Thoracic aorta (tissue), 2 donors: ENCODE results near the gene PTPRH. TPM values are rescaled to one million over a fixed set of nuclear protein-coding genes. Genes with fewer than 3 reads are reported as not detected.

ENCODE experiments used
- ATAC-seq: fragments of 150-250 bp; one replicate; pipeline ENCODE4 v1.8.0; 2017; ENCODE audit warnings: low read depth; ENCODE audit not compliant: insufficient number of reproducible peaks, low FRiP score
- DNase-seq: peaks from one replicate; pipeline ENCODE4 v3.0.0-alpha.2; 2020; ENCODE audit warnings: low spot score
- H3K27ac ChIP-seq, 2 donors: fragments of 200-600 bp; sonication (generic); 1 replicate in 1 of 2; 2 replicates in 1 of 2; pipeline ENCODE4 v1.5.1; 2016; ENCODE audit warnings: mild to moderate bottlenecking in 2 of 2, moderate library complexity in 2 of 2
- H3K27me3 ChIP-seq: fragments of 200-600 bp; sonication (generic); replicated peaks from 2 replicates; pipeline ENCODE4 v1.6.0; 2016; ENCODE audit warnings: mild to moderate bottlenecking; ENCODE audit not compliant: insufficient read depth
- H3K36me3 ChIP-seq: fragments of 200-600 bp; sonication (generic); one replicate; pipeline ENCODE4 v1.5.1; 2016
- H3K4me1 ChIP-seq, 2 donors: fragments of 200-600 bp; sonication (generic); 1 replicate in 1 of 2; 2 replicates in 1 of 2; pipeline versions ENCODE4 v1.5.1 to v1.6.0; 2016; ENCODE audit warnings: low read depth in 2 of 2, mild to moderate bottlenecking in 1 of 2; ENCODE audit not compliant: control insufficient read depth in 1 of 2
- H3K4me3 ChIP-seq: fragments of 200-600 bp; sonication (generic); 2 replicates; pipeline ENCODE4 v1.5.1; 2016; ENCODE audit warnings: mild to moderate bottlenecking
- H3K9me3 ChIP-seq: fragments of 200-600 bp; sonication (generic); 2 replicates; pipeline ENCODE4 v1.5.1; 2016
- total RNA-seq, 2 donors: library from RNA; depleted of rRNA; stranded (reverse); fragments of >200 nt; gene quantifications; one replicate each; pipeline versions ENCODE4 v1.1.0 to v1.2.3, GENCODE V29; 2016
- TF ChIP-seq, protein P1 (sequence below): fragments of 200-600 bp; sonication (generic); IDR thresholded peaks from one replicate; pipeline ENCODE4 v1.5.1; 2019; ENCODE audit warnings: antibody characterized with exemption

The PTPRH gene
- total RNA-seq, 2 donors from 2014 or later, result 0.14 to 1.1 TPM

DNA sequence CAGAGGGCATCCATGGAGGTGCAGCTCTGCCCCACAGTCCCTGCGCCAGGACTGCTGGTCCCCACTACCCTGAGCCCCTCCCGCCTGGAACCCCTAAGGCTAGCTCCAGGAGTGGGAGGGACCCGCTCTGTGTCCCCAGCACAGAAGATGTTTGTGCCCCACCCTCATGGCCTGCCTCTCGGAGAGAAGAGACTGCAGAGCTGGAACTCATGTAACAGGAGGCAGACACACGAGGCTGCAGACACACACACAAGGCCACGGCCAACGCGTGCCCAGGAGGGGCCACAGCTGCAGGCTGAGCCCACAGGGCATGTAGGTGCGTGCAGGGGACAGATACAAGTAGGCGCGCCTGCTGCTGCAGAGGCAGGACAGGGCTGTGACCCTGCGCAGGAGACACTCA lies 29.7 kb upstream of the PTPRH start:
- Histone ChIP-seq H3K4me1 (no peaks in the 10 kb centered on the region), H3K27ac (no peak overlapping the region), H3K36me3 (peaks cover 71% of the 10 kb centered on the region), H3K27me3 (no peaks in the 10 kb centered on the region), H3K9me3 (no peaks in the 10 kb centered on the region), H3K4me3 (no peak overlapping the region)
- TF ChIP-seq, protein P1, sequence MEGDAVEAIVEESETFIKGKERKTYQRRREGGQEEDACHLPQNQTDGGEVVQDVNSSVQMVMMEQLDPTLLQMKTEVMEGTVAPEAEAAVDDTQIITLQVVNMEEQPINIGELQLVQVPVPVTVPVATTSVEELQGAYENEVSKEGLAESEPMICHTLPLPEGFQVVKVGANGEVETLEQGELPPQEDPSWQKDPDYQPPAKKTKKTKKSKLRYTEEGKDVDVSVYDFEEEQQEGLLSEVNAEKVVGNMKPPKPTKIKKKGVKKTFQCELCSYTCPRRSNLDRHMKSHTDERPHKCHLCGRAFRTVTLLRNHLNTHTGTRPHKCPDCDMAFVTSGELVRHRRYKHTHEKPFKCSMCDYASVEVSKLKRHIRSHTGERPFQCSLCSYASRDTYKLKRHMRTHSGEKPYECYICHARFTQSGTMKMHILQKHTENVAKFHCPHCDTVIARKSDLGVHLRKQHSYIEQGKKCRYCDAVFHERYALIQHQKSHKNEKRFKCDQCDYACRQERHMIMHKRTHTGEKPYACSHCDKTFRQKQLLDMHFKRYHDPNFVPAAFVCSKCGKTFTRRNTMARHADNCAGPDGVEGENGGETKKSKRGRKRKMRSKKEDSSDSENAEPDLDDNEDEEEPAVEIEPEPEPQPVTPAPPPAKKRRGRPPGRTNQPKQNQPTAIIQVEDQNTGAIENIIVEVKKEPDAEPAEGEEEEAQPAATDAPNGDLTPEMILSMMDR, result no peak
- ATAC-seq (no peak), DNase-seq (no peak)

DNA sequence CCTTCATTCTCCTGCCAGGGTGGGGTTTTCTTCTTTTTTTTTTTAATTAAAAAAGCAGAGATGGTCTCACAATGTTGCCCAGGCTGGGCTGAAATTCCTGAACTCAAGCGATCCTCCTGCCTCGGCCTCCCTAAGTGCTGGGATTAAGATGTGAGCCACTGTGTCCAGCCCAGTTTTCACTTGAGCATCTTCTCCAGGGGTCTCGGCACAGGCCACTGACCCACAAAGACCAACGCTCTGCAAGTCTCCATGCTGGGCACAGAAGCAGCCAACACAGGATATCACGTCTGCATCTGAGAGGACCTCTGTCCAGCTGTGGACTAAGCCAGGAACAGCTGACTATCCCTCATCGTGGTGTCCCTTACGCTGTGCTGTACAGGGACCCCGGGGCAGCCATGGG lies 28.7 kb upstream of the PTPRH start:
- H3K9me3 ChIP-seq, result no peaks in the 10 kb centered on the region
- DNase-seq (no peak), ATAC-seq (no peak)
- H3K4me1 ChIP-seq, result no peaks in the 10 kb centered on the region
- no peak overlapping the region for H3K27ac ChIP-seq
- H3K4me3 ChIP-seq, result no peak overlapping the region
- H3K36me3 ChIP-seq, result peaks cover 66% of the 10 kb centered on the region
- no peaks in the 10 kb centered on the region for H3K27me3 ChIP-seq
- TF ChIP-seq, protein P1, result no peak

DNA sequence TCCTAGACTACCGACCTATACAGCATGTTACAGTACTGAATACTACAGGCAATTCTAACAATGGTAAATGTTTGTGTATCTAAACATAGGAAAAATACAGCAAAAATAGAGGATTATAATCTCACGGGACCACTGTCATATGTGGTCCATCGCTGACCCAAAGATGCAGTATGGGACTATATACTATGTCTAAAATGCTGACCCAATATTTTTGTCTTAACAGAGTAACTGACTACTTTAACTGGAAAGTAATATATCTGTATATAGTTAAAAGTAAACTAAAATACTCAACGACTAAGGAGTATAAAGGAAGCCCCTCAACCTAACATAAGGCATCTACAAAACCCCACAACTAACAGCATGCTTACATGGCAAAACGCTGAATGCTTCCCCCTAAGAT lies 23.7 kb upstream of the PTPRH start:
- no peak for ATAC-seq
- DNase-seq, result no peak
- Histone ChIP-seq H3K27ac (no peak overlapping the region), H3K4me1 (no peaks in the 10 kb centered on the region), H3K36me3 (peaks cover 50% of the 10 kb centered on the region), H3K27me3 (no peaks in the 10 kb centered on the region), H3K9me3 (no peaks in the 10 kb centered on the region), H3K4me3 (no peak overlapping the region)
- TF ChIP-seq, protein P1, result no peak

DNA sequence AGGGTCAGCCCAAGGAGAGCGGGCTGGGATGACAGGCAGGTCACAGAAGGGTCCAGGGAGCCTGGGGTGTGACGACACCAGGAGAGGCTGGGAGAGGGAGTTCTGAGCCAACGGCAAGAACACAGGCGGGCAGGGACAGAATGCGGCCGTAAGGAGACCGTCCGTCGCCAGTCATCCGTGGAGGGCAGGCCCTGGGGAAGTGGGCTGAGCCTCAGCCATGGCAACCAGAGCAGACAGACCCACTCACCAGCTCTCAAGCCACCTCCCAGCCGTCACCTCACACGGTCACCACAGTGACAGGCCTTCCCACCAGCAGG lies 22.9 kb upstream of the PTPRH start:
- TF ChIP-seq, protein P1, result no peak
- Histone ChIP-seq H3K36me3 (peaks cover 44% of the 10 kb centered on the region), H3K27ac (no peak overlapping the region), H3K4me3 (no peak overlapping the region), H3K4me1 (no peaks in the 10 kb centered on the region), H3K9me3 (no peaks in the 10 kb centered on the region), H3K27me3 (no peaks in the 10 kb centered on the region)
- ATAC-seq (no peak), DNase-seq (no peak)

DNA sequence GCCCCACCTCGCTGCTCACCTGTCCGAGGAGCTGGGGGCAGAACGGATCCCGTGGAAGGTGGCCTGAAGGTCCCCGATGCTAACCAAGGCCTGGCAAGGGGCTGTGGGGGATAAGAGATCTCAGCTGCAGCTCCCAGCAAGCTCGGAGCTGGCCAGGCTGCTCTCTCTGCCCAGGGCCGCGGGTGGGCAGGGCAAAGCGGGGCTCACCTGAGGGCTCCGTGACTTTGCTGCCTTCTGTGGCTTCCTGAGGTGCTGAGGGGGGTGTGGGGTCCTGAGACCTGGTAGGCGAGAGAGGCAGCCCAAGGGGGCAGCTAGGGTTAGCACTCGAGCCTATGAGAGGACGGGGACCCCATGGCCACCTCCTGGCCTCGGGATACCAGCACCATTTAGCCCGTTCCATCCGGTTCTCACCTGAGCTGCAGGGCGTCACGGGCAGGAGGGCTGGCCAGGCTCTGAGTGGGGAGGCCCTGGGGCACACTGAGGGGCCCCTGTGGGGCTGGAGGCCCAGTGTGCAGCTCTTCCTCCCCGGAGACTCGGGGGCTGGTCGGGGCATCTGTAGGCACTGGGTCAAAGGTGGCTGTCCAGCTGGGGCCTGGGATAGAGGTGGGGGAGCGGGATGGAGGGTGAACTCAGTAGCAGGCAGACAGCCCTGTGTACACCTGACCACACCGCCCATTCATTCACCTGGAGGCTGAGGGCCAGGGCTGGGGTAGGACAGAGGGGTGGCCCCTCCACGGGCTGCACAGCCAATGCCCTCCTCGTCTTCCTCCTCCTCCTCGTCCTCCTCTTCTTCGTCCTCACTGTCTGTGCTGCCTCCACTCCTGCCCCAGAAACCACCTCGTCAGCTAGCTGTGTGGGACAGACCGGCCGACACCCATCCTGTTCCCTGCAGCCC lies 22.3 kb upstream of the PTPRH start:
- no peak for DNase-seq

More for the DNA sequence above, 22.3 kb upstream of the PTPRH start:
- Histone ChIP-seq H3K36me3 (peaks cover 40% of the 10 kb centered on the region), H3K9me3 (no peaks in the 10 kb centered on the region), H3K27ac (no peak overlapping the region), H3K4me3 (no peak overlapping the region), H3K27me3 (no peaks in the 10 kb centered on the region), H3K4me1 (no peaks in the 10 kb centered on the region)
- ATAC-seq, result no peak
- TF ChIP-seq, protein P1, result no peak
